Endometrium (tissue), 2 donors: ENCODE results near the gene SSPN.

ENCODE experiments used
- FAIRE-seq: peaks from 2 replicates; lab custom pipeline; 2012; peaks lifted over from hg19 to GRCh38; lab: Jason Lieb, UNC
- donor health status: control.
- donor health status: control.

Gene SSPN

DNA sequence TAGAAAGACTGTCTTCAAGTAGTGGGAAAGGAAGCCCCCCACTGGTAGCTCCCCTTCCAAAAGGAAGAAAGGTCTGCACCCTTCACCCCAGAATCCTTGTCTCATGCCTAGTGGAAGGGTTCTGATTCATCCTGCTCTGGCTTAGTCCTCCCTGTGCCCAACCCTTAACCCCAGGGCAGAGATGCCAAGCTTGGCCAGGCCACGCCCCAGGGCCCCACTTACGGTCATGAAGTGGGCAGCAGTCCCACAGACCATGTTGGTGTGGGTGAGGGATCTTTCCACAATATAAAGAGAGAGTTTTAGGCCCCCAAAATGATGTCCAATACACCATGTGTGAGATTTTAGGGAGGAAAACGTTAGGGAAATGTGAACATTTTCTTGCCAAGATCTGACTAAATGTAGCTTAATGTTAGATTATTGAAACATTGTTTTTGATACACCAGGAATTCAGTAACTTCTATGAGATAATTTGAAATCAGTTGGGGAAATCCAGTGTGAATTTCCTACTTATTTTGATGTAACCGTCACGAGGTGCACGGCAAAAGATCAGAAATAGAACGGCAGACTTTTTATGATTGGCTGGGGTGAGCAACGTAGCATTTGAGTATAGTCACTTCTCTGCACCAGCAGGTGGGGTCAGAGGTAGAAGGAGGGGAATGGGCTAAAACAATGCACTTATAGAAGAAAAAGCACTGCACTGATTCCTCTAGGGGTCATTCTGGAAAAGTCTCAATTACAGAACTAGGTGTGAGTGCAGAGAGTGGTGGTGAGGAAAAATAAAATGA, 8.2 kb upstream of the SSPN start:
- FAIRE-seq = no peak

DNA sequence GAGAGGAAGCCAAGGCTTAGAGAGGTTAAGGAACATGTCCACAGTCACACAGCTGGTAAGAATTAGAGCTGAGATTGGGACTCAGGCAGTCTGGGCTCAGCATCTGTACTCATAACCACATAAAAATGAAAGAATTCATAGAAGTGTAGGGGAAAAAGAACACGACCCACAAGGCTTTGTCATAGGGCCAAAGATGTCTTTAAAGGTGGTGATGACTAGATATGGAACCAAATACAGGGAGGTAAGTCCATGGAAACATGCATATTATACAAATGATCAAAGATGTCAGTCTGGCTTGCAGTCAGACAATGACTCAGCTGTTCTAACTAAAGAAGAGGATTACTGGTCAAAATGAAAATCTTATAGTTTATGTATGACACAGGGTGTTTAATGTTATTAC, 7.2 kb upstream of the SSPN start:
- FAIRE-seq = no peak

DNA sequence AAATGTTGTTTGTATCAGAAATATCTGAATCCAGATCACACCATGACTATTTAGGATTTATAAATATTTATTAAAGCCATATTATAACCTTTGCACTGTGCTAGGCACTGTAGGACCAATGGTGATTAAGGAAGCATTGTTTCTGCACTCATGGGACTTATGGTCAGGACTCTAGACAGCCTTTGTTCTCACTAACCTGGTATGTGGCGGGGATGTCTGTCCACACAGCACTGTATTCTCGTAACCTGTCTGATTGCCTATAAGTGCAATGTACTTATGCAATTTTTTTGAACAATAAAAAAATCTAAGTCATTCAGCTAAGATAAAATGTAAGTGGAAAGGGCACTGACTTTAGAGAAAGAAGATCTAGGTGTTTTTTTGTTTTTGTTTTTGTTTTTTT, 6.7 kb upstream of the SSPN start:
- no peak for FAIRE-seq

DNA sequence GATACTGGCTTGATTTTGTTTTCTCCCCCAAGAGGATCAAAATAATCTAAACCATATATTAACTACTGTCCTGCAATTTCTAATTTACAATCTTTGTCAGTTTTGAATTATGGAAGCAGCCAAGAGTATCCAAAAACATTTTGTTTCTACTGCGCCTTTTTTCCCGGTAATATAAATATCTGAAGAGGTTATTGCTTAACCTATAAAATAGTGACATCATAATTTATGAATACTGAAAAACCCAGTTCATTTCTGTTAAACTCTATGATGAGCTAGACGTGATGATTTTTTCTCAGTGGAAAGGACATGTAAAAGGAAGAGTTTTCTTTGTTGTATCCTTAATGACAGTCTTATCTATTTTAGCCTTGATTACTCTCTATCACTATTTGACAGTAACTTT, 3.2 kb upstream of the SSPN start:
- peak; percentile 15 for FAIRE-seq

DNA sequence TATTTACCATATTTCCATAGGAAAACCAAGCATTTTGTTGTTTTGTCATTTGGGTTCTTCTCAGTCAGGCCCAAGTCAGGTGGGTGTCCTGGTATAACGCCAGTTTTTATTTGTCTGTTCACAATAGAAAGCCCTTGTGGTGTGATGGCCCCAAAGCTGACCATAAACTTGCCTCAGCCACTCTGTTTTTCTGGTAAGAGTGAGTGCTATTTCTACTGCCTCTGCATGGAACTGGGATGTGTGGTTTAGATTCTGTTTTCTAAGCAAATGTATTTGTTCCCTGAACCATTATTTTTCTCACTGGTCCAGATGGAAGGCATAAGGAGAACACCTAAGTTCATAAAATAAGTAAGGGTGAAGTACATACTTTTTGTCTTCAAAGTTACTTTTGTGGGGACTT, 1.8 kb upstream of the SSPN start:
- no peak for FAIRE-seq

DNA sequence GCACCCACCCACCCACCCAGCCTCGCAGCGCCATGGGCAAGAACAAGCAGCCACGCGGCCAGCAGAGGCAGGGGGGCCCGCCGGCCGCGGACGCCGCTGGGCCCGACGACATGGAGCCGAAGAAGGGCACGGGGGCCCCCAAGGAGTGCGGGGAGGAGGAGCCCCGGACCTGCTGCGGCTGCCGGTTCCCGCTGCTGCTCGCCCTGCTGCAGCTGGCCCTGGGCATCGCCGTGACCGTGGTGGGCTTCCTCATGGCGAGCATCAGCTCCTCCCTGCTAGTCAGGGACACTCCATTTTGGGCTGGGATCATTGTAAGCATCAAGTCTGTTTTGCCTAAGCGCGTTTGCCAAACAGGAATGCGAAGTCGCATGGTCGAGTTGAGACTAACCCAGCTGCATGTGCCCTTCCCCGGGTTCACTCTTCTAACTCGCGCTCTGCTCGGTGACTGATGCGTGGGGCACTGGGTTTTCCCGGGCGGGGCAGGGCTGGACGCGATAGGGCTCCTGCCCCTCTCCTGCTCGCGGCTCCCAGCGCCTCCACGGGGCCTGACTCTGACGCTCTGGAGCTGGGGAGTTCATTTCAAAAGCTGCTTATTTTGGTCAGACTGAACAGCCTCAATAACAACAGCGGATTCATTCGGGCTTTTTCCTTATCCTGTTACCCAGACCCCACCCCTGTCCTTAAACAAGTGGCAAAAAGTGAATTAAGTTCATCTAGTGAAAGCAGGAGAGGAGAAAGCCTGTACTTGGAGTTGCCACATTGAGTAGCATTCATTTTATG, 458 bp downstream of the SSPN start:
- FAIRE-seq = no peak

DNA sequence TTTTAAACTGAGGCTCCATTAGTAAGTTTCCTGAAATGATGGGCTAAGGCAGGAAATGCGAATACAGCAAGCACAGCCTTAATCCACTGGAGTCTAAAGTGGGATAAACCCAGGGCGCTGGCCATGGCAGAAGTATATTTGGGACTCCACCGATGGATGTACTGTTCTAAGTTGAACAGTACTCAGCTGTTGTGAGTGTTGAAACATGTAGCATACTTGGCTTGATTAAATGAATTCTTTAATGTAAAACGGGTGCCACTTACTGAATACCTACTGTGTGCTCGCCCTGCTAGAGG, 996 bp downstream of the SSPN start:
- no peak for FAIRE-seq

DNA sequence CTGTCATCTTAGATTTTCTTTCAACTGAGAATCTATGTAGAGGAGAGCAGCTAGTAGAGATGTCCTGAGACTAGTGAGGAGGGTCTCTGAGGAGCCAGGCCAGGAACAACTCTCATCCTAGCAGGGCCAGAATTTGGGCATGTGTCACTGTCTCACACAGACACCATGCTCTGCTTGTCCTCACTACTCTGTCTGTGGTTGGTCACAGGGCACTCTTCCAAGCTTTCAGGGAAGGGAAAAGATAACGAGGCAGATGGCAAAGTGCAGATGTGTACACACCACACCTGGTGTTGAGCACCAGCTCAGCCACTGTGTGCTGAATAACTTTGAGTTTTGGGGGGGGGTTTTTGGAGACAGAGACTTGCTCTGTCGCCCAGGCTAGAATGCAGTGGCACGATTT, 2.5 kb downstream of the SSPN start:
- FAIRE-seq = no peak

DNA sequence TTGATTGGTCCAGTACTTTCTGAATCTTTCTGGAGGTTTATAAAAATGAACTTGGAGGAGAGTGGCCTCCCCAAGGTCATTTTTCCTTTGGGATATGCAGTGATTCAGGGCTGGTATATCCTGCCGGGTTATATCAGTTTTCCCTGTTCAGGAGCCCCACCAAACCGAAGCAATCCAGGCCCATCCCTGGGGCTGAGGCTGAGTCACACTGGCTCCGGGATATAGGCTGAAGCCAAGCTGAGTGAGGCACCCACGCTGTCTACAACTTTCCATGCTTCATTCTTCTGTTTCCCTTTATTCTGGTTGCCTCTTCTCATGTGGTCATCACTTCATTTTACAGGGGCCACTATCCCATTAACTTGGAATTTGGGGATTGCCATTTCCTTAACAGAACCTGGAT, 3.4 kb downstream of the SSPN start:
- no peak for FAIRE-seq

DNA sequence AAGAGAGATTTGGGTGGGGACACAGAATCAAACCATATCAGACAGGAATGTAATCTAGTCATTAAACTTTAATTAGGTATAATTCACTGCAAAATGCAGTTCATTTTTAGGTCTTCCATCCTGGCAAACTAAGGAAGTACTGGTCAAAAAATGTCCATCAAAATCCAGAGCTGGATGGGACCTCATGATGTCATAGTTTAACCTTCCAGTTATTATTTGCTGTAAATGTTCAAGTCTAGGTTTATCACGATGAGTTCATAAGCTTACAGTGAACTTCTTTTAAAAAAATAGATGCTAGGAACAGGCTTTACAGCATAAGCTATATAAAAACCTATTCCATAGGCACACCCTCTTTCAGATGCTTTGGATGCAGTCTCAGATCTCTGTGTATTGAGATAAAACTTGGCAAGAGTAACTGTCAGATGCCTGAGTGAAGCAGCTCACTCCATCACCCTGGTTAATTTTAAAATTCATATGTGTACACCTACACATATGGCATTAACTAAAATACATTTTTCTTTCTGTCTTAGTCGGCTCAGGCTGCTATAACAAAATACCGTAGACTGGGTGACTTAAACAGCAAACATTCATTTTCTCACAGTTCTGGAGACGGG, 7.9 kb downstream of the SSPN start:
- FAIRE-seq = no peak

DNA sequence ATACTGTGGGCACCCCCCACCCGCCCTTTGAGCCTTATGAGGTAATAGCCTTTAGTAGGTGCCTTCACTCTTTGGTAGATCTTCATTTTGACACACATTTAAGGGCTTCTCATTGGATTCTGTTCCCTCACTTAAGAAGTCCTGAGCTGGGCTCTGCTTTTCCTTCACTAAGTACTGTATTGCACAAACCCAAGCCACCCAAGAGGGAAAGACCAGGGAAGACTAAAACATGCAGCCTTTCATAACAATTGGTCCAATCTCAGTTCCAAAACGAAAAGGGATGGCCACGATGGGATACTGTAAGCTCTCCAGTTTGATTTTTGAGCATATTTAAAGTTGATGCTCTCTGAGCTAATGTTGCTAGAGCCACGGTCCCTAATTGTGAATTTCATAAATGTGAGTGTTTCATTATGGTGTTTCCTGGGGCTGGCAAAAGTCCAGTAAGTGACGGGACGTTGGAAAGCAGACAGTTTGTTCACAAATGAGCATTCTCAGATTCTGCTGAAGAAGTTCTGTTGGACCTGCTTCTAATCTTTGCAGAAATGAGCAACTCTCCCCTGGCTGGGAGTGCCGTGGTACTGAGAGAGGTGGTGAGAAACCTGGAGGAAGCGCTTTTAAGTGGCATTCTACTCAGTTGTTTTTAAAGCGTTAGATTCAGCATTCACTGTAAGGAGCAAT, 9.4 kb downstream of the SSPN start:
- FAIRE-seq = no peak

DNA sequence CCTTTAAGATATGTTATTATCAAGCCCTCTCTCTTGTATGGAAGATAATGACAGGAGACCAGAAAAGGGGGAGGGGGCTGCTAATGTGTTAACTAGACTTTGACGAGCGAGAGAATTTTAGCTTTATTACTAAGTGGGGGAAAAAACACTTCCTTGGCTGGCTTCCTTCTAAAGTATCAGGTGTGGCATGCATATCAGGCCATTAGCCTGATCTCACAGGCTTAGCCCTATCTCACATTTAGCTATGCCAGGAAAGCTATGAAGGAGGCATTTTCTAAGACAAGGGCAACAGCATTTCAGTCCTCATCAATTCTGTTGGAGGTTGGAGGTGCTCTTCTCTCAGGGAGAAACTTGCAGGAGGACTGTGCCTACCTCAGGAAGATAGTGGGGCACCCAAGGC, 9.9 kb downstream of the SSPN start:
- FAIRE-seq = no peak

DNA sequence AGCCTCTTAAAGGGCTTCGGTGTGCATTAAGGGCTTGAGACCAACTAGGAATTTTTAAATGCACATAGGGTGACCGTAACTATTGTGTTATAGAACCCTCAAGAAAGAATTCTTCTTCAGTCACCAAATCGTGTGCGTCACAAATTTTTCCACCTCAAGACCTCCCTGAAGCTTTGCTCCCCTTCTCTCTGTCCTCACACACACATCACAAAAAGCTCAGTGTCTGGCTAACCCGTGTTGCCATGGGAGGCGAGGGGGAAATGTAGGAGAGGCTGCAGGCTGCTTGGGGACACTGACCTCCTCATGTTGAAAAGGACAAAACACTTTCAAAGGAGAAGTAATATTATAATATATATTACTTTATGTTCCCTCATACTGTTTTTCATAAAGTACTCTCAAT, 10.6 kb downstream of the SSPN start:
- no peak for FAIRE-seq

DNA sequence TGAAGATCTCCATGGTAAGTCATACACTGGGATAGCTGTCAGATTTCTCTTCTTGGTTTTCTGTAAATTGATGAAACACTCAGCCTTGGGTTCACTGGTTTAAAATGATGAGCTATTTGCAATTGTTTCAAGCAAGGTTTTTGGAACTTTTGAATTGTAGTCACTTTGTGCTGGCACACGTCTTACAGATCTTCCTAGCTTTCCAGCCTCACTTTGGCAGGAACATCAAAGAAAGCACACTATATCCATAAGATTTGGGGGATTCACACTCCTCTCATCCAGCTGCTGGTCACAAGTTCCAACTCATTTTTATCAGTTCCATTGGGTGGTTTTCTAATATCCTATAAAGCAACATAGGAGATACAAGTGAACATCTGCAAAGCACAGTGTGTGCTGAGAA, 16.0 kb downstream of the SSPN start:
- no peak for FAIRE-seq

DNA sequence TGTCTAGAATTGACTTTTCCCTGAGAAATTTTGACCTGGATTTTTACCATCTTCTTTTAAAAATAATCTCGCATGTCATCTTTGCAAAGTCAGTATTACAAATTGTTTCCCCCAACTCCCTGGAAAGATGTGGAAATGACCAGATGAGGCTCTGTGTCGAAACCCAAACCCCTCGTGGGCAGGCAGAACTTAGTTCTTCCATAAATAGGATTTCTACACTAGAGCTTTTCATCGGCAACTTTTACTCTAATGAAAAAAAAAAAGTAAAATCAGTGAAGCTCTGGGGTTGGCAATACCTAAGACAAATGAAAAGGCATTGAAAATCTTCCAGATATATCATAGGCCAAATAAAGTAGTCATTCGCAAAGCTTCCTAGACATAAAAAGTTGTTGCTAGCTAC, 17.0 kb downstream of the SSPN start:
- no peak for FAIRE-seq

DNA sequence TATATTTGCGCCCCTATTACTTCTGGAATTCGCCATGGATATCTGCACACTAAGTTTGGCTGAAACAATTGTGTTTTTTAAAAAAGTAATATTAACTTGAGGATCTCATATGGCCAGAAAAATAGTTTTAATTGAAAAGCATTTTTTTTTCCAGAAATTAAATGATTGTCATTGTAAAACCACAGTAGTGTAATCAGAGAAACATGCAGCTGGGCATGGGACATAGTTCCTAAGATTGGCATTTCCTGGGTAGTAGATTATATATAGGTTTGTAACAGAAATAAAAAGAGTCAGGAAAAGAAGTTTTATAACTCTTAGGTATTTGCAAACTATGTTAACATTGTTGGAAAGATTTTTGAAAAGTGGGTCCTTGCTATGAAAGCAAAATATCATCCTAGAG, 17.6 kb downstream of the SSPN start:
- no peak for FAIRE-seq

DNA sequence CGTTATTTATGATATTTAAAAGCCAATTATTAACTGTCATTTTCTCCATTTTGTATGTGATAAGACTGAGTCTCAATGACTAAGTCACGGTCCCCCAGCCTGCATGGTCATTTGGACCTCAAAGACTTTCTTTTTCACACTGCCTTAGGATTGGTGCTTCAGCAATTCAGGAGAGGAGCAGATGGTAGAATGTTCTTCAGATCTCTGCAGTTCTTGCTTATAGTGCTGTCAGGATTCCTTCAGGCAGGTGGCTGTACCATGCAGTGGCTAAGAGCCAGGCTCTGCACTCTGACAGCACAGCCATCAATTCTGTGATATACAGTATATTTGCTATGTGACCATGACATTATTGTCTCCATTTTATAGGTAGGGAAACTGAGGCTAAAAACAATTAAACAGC, 18.7 kb downstream of the SSPN start:
- no peak for FAIRE-seq

DNA sequence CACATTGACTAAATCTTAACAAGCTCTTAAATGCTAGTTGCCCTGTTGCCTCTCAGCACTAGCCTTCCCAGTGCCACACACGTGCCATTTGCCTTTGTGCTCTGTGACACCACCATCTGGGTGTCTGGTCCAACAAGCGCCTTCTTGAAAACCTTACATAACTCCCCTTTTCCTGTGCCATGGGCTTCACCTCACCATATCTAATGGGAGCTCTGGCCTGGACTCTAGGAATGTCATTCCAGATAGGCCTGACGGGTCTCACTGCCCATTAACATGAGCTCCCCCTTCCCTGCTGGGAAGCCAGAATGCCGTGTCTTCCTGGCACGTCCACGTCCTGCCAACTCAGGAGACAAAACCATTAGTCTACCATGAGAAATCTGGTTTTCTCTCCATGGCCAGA, 24.4 kb downstream of the SSPN start:
- no peak for FAIRE-seq

DNA sequence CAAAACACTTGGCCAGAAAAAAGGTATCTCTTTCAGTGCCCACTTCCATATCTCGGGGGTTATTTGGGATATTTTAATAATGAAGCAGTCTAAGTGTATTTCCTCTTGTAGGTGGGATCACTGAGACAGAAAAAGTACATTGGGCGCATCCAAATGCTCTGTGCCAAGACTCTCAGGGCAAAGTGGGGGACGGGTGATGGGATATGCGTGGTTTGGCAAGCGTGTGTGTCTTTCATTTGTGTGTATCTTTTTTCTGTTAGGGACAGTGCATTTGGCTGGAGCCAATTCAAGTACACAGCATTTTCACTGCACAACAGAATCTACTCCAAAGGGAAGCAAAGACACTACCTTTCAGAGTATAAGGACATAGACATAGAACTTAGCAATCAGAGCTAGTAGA, 29.3 kb downstream of the SSPN start:
- no peak for FAIRE-seq

DNA sequence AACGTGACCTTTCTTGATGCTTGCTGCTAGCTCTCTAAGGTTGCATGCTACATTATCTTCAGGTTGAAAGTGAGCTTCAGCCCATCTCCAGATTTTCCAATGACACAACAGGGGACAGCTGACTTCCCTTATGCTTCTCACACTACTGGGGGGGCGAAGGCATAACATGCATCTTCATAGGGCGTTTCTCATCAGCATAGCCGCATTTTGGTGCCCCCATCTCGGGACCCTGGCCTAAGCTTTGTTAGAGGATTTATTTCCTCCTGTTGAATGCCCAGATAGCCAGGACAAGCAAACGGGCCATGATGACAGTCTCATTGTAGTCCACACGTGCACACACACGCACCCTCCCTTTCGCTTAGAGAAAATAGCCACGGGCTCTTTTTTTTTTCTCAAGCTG, 30.7 kb downstream of the SSPN start:
- no peak for FAIRE-seq

DNA sequence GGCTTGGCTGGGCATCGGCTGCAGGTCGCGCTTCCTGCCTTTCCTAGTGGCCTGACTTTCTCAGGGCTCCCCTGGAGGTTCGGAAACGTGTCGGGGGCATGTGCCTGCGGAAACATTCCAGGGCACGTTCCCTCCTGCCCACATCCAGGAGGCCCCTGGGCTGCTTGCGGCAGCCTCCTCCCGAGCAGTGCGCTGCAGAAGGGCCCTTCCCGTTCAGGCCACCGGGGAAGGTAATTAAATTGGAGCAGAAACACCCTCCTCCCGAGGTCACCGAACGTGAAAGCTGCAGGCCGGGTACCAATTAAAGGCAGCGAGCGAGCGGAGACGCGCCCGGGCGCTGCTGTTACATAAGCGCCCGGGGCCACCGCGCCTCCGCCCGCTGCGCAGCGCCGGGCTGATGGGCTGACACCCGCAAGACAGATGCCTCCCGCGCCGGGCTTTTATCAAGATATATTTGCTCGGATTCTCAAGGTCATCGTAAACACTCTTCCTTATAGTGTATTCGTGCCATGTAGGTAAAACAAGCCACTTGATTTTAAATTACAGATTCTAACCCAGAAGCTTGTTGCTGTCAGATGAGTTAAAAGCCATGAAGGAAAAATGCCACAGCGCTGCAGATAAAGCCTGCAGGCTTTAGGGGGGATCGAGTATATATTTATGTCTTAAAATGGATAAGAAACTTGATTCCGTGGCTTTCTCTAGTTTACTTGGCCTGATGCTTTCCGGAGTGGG, 31.4 kb downstream of the SSPN start:
- no peak for FAIRE-seq

DNA sequence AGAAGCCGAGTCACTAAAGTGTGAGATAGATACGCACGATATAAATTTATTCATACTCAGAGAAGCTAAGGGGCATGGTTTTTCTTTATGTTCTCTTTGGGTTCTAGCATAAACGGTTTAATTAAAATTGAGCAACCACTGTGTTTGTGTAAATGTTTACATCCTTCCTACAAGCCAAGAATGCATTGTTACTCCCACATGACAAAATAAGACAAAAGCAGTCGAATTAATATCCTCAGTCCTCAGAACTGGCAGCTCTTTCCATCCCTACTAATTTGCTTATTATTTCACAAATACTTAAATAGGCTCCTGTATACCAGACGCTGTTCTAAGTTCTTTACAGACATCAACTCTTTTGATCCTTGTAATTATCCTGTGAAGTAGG, 32.0 kb downstream of the SSPN start:
- FAIRE-seq = no peak

DNA sequence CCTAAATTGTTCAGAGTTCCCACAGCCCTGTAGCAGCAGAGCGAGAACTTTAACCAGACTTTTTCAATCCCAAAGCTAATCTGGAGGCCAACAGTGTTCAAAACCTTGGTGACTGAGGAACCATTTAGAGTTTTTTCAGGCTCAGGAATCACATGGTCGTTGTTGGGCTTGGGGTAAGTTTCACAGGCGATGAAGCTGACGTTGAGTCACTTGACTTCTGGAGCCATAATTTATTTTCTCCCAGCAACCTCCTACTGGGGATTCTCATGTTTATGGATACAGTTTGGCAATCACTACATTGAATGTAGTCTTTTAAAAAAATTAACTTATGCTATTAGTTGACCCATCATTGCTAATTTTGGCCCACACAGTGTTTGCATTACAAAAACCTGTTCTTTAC, 34.5 kb downstream of the SSPN start:
- FAIRE-seq = no peak
